RWPE1 (cell line): ENCODE results near the gene ASMT.

ENCODE experiments used
- CTCF ChIA-PET: fragments of 350-600 bp; sonication (Branson Sonifier 250); formaldehyde crosslinking; extraction: SDS; loops from one replicate; lab custom pipeline; 2021; lab: Yijun Ruan, JAX
- POLR2A ChIA-PET: fragments of 400-600 bp; formaldehyde crosslinking; extraction: SDS; loops from one replicate; lab custom pipeline; 2020; ENCODE audit warnings: antibody characterized with exemption; ENCODE audit not compliant: low non-redundant PET; lab: Yijun Ruan, JAX
- DNase-seq: peaks from one replicate; pipeline ENCODE4 v3.0.0; 2012; ENCODE audit warnings: low spot score
- H3K27ac ChIP-seq: fragments of 450-650 bp; 2 replicates; pipeline ENCODE4 v1.5.1; 2017
- CTCF ChIP-seq: fragments of 450-650 bp; conservative IDR thresholded peaks from 2 replicates; pipeline ENCODE4 v1.5.1; 2017; ENCODE audit warnings: low read depth, mild to moderate bottlenecking

ASMT gene

DNA sequence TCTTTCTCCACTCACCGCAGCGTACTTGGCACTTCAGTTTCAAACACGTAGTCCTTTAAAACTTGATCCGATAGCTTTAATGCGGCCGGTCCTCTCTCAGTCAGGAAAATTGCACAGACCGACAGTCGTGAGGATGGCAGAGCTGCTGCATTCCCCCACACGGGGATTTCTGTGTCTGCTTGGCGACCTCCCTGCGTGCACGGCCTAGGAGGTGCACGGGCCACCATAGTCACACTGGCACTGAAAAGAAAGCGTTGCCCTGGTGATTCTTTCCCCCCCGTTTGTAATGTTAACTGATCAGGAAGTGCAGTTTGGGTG, 13.1 kb upstream of the ASMT start:
- CTCF ChIA-PET: no interaction called here
- no peak for TF ChIP-seq CTCF

GRCh38 chrX:1602299-1602698, 12.6 kb upstream of the ASMT start:
- CTCF ChIA-PET: no interaction called here
- TF ChIP-seq CTCF: no peak
- POLR2A ChIA-PET: no interaction called here
- no peak overlapping the region for H3K27ac ChIP-seq
- DNase-seq: no peak

More for the DNA sequence above, 13.1 kb upstream of the ASMT start:
- no peak overlapping the region for H3K27ac ChIP-seq
- no peak for DNase-seq
- POLR2A ChIA-PET: no interaction called here

- no peak overlapping the region for H3K27ac ChIP-seq
- no peak for TF ChIP-seq CTCF
- CTCF ChIA-PET: no interaction called here
- POLR2A ChIA-PET: no interaction called here
- DNase-seq: no peak
Measured at GRCh38 chrX:1606496-1606895, 8.4 kb upstream of the ASMT start.

- ChIA-PET CTCF (no interaction called here), POLR2A (no interaction called here)
- H3K27ac ChIP-seq: no peak overlapping the region
- DNase-seq: no peak
- TF ChIP-seq CTCF: no peak
Measured at GRCh38 chrX:1609311-1609710, 5.5 kb upstream of the ASMT start.

DNA sequence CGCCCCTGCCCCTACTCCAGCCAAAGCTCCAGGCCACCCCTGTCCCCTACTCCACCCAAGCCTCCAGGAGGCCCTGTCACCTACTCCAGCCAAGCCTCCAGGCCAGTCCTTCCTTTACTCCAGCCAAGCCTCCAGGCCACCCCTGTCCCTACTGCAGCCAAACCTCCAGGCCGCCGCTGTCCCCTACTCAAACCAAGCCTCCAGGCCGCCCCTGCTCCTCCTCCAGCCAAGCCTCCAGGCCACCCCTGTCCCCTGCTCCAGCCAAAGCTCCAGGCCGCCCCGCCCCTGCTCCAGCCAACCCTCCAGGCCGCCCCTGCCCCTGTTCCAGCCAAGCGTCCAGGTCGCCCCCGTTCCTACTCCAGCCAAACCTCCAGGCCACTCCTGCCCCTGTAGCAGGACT, 5.1 kb upstream of the ASMT start:
- CTCF ChIA-PET: no interaction called here
- no peak for DNase-seq
- POLR2A ChIA-PET: no interaction called here
- no peak overlapping the region for H3K27ac ChIP-seq
- TF ChIP-seq CTCF: no peak

DNA sequence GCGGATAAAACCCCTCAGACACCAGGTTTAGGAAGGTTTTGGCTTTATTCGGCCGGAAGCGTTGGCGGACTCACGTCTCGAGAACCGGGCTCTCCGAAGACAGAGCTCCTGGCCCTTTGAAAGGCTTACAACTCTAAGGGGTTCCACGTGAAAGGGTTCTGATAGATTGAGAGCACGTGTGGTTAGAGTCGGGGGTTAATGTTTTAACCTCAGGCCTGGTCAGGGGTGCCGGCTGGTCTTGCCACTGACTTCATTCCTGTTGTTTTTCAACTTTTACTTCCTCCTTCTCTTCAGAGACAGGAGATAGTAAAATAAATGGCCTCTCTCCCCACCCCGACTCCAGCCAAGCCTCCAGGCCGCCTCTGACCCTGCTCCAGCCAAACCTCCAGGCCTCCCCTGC, 4.7 kb upstream of the ASMT start:
- no peak for TF ChIP-seq CTCF
- POLR2A ChIA-PET: no interaction called here
- no peak overlapping the region for H3K27ac ChIP-seq
- DNase-seq: no peak
- CTCF ChIA-PET: no interaction called here

GRCh38 chrX:1610736-1611135, 4.1 kb upstream of the ASMT start:
- no peak for DNase-seq
- no peak for TF ChIP-seq CTCF
- H3K27ac ChIP-seq: no peak overlapping the region
- ChIA-PET CTCF (no interaction called here), POLR2A (no interaction called here)
